ENCODE results near the gene CABLES1.

DNA sequence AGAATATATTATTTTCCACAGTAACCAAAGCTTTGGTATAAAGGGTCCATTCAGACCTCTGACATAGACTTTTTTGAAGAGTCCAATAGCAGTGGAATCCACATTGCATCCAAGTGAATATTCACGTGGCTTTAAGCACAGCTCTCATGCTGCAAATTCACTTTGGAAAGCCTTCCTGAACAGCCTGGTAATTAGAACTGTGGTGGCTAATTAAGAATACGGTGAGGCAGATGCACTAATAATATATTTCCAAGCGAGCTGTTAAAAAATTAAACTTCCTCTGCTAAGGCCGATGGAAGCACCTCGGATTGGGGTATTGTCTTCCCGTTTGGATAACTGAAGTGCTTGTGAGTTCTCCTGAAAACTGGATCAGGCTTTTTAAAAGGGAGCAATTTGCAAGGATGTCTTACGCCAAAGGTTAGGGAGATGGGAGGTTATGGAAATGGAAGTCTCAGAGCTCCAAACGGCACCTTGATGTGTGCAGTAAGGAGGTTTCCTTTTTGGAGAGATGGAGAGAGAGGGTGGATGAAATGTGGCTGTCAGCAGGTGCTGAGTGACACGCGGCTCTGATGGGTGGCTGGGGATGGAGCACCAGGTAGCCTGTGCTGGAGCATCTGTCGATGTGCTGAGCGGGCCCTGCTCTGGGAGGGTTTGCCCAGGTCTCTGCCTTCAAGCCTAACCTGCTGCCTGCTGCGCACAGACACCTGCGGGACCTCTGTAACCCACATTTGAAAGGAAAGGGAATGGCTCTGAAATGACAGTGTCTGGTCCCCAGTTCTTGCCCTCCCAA is 37.5 kb downstream of the CABLES1 start:
- TF ChIP-seq, protein P1, sequence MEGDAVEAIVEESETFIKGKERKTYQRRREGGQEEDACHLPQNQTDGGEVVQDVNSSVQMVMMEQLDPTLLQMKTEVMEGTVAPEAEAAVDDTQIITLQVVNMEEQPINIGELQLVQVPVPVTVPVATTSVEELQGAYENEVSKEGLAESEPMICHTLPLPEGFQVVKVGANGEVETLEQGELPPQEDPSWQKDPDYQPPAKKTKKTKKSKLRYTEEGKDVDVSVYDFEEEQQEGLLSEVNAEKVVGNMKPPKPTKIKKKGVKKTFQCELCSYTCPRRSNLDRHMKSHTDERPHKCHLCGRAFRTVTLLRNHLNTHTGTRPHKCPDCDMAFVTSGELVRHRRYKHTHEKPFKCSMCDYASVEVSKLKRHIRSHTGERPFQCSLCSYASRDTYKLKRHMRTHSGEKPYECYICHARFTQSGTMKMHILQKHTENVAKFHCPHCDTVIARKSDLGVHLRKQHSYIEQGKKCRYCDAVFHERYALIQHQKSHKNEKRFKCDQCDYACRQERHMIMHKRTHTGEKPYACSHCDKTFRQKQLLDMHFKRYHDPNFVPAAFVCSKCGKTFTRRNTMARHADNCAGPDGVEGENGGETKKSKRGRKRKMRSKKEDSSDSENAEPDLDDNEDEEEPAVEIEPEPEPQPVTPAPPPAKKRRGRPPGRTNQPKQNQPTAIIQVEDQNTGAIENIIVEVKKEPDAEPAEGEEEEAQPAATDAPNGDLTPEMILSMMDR (IDR thresholded peaks at IDR 0.05) = no peak
- TF ChIP-seq POLR2A (IDR thresholded peaks at IDR 0.05) = no peak
